GM21576 (cell line): ENCODE data around the gene NPTX2.

Experiments
- ATAC-seq: cut with Tn5 transposase; IDR thresholded peaks from one replicate; pipeline ENCODE4 v1.9.1; 2021; ENCODE audit warnings: mild to moderate bottlenecking, moderate library complexity; ENCODE audit not compliant: unreplicated experiment

The NPTX2 gene

GRCh38 chr7:98617960-98618418 is 904 bp downstream of the NPTX2 start:
- no peak for ATAC-seq

GRCh38 chr7:98618786-98619185 is 1.7 kb downstream of the NPTX2 start:
- ATAC-seq: no peak

GRCh38 chr7:98619450-98620321 is 2.6 kb downstream of the NPTX2 start:
- no peak for ATAC-seq

GRCh38 chr7:98621573-98622482 is 4.7 kb downstream of the NPTX2 start:
- ATAC-seq: no peak

- no peak for ATAC-seq
These were observed 5.8 kb downstream of the NPTX2 start for GRCh38 chr7:98622926-98623325.

- ATAC-seq: no peak
These were observed 7.8 kb downstream of the NPTX2 start for GRCh38 chr7:98624846-98625420.

- ATAC-seq: no peak
These were observed 9.7 kb downstream of the NPTX2 start for GRCh38 chr7:98626460-98627412.

- no peak for ATAC-seq
These were observed 10.3 kb downstream of the NPTX2 start for GRCh38 chr7:98627413-98627790.

- ATAC-seq: no peak
These were observed 11.3 kb downstream of the NPTX2 start for GRCh38 chr7:98628418-98628817.

- no peak for ATAC-seq
These were observed 11.9 kb downstream of the NPTX2 start for GRCh38 chr7:98629001-98629431.

- no peak for ATAC-seq
These were observed 13.1 kb downstream of the NPTX2 start for GRCh38 chr7:98630149-98630548.

- no peak for ATAC-seq
These were observed 13.7 kb downstream of the NPTX2 start for GRCh38 chr7:98630770-98631169.

GRCh38 chr7:98638853-98639252 is 21.8 kb downstream of the NPTX2 start:
- no peak for ATAC-seq

- ATAC-seq: no peak
These were observed 23.3 kb downstream of the NPTX2 start for GRCh38 chr7:98640375-98640774.

GRCh38 chr7:98641646-98642500 is 24.8 kb downstream of the NPTX2 start:
- peak; percentile 69 for ATAC-seq

- no peak for ATAC-seq
These were observed 26.3 kb downstream of the NPTX2 start for GRCh38 chr7:98643236-98643985.

GRCh38 chr7:98646465-98646864 is 29.4 kb downstream of the NPTX2 start:
- no peak for ATAC-seq

- ATAC-seq: no peak
These were observed 30.2 kb downstream of the NPTX2 start for GRCh38 chr7:98647326-98647725.

- no peak for ATAC-seq
These were observed 34.7 kb downstream of the NPTX2 start for GRCh38 chr7:98651760-98652159.
